CD4-positive, alpha-beta T cell treated with Interleukin-21 for 1 hour (primary cell): ENCODE data around the gene MDFI.

Experiments
- DNase-seq: peaks from one replicate; pipeline ENCODE4 v3.0.0-alpha.2; 2020

MDFI gene, protein sequence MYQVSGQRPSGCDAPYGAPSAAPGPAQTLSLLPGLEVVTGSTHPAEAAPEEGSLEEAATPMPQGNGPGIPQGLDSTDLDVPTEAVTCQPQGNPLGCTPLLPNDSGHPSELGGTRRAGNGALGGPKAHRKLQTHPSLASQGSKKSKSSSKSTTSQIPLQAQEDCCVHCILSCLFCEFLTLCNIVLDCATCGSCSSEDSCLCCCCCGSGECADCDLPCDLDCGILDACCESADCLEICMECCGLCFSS

DNA sequence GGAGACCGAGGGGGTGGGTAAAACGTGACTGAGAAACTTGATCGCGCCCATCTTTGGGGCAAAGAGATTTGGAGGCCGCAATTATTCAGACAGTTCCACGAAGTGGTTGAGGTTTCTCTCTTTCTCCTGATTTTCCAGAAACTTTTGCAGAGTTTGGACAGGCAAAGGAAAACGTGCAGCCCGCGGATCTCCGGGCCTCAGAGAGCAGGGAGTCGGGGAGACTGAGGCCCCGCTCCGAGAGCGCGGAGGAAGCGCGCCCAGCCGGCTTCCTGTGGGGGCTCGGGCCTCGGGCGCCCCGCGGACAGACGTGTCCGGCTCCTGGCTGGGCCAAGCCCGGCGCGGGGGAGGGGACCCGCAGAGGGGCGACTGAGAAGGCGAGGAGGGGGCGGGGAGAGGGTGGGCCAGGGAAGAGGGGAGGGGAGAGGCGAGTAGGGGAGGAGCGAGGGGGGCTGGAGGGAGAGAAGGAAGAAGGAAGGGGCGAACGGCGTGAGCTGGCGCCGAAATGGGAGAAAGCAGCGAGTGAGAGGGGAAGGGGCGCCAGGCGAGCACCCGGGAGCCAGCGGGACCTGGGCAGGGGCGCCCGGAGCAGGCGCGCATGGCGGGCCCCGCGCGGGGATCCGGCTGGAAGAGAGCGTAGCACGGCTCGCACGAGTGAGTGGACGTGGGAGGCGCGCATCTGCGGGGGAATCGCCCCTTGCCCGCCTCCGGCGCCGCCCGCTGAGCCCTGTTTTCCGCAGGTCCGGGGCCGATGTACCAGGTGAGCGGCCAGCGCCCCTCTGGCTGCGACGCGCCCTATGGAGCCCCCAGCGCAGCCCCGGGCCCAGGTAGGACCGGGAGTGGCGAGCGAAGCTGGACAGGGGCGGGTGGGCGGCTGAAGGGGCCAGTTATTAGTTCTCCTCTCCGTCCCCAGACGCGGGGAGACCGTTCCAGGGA, at the start of gene MDFI:
MDFI (plus strand) TSS at position 467 of the 933 bp plus-strand sequence; CDS start at position 749, 282 bp downstream.
- no peak for DNase-seq

DNA sequence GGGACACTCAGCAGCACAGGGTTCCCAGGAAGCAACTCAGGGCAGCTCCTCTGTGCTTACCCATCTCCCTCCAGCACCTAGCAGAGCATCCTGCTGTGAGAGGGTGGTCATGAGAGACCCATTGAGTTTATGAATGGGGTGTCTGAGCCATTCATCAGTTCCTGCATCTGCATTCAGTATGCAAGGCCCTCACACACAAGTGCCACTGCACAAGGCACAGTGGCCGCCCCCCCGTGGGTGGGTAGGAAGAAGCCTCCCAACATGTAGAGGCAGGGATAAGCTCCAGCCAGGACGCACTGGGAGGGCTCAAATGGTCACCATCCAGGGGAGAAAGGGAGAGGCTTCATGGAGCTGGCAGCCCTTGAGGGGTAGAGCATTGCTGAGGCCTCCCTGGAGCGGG, 49.0 kb upstream of the MDFI start:
- DNase-seq: no peak

DNA sequence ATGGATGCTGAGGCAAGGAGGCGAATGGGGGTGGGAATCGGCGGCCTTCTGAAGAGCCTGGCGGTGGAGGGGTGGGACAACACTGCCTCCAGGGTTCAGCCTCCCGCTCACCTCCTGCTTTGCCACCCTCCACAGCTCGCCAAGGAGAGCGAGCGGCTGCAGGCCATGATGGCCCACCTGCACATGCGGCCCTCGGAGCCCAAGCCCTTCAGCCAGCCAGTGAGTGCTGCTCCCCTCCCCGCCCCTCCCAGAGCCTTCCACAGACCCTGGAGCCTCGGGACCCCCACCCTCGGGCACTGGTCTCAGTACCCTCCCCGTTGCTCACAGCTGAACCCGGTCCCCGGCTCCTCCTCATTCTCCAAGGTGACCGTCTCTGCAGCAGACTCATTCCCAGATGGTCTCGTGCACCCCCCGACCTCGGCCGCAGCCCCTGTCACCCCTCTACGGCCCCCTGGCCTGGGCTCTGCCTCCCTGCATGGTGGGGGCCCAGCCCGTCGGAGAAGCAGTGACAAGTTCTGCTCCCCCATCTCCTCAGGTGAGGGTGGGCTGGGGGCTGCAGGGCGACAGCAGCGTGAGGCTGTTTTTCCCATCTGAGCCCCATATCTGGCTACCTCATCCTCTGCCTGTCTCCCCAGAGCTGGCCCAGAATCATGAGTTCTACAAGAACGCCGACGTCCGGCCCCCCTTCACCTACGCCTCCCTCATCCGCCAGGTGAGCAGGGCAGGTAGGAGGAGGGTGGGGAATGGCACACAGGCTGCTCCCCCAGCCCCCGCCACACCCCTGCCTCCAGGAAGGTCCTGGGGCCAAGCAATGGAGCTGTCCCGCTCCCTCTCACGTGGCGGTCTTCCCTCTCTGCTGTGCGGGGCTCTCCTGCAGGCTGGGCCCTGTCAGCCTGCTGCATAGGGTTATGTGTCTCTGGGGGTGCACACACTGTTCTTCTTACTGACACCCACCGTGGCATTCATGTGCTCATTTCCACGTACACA, 48.3 kb upstream of the MDFI start:
- DNase-seq: no peak

DNA sequence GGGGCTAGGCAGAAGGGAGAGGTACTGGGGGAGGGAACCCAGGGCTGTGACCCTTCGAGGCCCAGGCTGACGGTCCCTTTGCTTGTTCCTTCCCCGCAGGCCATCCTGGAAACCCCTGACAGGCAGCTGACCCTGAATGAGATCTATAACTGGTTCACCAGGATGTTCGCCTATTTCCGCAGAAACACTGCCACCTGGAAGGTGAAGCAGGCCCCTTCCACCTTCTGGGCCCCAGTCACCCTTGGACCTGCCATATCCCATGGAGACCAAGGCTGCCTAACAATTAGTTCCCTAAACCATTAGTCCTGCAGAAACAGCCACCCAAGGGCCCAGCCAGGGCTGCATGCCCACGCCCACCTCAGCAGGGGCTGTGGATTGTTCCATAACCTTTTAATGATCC, 47.1 kb upstream of the MDFI start:
- no peak for DNase-seq

DNA sequence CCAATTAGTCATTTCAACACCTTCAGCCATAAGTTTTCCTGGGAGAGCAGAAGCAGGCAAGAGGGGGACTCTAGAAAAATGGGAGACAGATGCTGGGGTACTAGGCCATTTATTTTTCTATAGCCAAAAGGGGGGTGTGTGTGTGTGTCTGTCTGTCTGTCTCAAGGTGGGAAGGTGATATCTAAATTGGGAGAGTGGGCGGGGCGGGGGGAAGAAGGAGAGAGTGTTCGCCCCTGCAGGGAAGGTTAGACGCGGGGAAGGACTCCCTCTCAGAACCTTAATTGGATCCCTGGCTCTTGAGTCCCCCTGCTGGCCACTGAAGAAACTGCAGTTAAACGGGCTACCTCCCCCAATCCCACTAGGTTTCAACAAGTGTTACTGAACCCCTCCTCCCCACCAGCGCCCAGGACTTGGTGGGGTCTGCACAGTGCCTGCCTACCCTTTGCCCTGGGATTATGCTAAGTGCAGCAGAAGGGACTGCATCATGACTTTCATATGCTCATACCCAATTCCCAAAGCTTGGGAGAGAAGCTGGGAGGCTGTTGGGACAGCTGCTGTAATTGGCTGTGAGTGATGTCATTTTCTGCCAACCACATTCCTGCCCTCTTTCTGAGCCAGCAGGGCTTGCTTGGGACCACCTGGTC, 46.3 kb upstream of the MDFI start:
- DNase-seq: peak; percentile 76

DNA sequence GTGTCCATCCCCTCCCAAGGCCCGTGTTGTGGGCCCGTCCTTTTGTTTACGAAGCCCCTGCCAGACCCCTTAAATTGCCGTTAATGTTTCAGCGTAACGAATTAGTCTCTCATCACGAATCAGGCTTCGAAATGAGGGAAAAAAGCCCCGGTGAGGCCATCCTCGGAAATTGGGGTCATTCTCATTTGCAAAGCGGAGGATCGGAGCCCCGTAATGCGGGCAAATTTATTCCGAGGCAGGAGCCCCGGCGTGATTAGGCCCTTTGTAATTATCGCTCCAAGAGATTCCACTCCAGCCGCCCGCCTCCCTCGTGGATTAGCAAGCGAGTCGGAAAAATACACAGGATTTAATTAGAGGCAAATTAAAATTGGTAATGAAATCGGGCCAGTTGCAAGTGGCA, 44.9 kb upstream of the MDFI start:
- no peak for DNase-seq

DNA sequence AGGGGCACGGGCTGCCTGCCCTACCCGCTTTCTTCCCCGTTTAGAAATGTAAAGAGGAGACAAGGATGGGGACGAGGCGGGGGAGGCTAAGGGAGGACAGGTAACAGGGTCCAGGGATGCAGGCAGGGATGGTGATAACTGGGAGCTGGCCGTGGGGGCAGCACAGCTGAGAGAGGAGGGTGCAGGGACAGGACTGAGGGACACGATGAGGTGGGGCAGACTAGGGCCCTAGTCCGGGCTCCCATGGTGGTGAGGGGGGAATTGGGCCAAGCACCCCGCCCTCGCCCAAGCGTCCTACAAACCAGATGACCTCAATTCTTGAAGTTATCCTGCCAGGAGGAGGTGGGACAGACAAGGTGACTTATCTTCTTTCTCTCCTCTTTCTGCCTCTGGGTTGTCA, 44.4 kb upstream of the MDFI start:
- no peak for DNase-seq

DNA sequence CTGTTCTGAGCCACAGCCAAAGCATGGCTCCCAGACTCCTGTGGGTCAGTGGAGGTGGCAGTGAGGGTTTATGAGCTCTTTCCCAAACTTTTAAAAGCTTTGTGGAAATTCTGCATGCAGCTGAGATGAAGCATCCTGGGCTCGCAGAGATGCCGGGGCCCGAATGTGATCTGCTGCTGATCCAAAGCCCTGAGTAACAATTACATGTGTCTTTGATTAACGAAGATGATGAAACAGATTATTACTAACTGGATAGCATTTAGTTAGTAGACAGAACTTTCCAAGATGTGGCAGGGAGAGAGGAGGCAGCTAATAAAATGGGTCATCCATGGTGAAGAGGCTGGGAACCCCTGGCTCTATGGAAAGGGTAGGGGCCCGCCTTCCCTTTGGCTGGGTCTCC, 43.9 kb upstream of the MDFI start:
- no peak for DNase-seq

DNA sequence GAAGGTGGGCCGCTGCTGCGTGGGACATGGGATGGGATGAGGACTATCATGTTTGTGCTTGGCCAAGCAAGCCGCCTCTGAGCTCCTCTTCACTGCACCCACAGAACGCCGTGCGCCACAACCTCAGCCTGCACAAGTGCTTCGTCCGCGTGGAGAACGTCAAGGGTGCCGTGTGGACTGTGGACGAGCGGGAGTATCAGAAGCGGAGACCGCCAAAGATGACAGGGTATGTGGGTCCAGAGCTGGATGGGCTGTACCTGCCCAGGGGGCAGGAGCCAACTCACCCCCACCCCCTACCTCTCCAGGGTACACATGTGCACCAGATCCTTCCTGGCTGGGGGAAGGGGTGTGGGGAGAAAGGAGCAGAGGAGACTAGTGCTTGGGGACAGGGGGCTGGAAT, 43.5 kb upstream of the MDFI start:
- no peak for DNase-seq

DNA sequence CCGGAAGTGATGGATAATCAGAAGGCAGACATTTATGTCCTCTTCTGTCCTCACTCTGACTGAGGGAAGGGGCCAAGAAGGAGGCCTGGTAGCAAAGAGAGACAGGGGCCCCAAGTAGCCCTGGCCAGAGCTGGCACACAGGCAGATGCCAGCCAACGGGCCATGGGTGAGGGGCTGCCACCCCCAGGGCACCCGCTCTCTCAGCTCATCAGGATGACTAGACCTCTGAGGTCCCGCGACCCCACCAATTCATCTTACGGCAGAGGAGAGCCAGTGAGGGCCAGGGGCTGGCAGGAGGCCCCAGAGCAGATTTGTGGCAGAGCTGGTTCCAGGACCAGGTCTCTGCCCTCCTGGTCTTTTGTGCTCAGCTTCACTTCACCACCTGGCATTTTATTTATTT, 43.1 kb upstream of the MDFI start:
- no peak for DNase-seq

DNA sequence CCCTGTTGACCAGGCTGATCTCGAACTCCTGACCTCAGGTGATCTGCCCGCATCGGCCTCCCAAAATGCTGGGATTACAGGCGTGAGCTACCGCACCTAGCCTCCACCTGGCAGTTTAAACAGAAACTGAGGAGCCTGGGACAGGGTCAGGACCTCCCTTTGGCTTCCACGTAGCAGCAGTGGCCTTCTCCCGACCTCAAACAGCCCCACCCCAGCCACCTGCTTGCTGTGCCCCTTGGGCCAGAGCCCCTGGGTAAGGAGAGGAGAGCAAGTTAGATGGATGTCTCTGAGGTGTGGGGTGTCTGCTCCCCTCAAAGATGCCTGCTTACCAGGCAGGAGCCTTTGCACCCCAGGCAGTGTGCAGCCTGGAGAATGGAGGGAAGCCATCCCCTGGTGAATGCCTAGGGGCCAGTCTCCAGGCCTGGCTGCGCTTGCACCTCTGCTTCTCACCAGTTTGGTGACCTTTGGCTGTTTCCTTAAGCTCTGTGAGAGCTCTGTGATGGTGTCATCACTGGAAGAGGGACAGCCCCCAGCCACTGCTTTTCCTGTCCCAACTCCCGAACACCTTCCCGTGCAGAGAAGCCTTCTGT, 42.1 kb upstream of the MDFI start:
- DNase-seq: no peak

DNA sequence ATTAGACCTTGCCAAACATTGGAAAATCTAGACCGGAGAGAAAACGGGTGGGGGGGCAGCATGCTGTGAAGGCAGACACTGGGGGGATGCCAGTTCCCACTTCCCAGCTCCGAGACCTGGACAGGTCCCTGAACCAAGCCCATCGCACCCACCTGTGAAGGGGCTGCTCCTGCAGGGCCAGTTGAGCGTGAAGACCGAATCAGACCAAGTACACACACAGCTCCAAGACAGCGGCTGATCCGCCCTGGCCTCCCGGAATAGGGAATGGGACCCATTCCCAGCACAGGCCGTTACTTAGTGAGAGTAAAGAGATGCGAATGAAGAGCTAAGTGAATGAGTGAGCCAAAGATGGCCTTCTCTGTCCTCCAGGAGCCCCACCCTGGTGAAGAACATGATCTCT, 41.5 kb upstream of the MDFI start:
- DNase-seq: no peak

DNA sequence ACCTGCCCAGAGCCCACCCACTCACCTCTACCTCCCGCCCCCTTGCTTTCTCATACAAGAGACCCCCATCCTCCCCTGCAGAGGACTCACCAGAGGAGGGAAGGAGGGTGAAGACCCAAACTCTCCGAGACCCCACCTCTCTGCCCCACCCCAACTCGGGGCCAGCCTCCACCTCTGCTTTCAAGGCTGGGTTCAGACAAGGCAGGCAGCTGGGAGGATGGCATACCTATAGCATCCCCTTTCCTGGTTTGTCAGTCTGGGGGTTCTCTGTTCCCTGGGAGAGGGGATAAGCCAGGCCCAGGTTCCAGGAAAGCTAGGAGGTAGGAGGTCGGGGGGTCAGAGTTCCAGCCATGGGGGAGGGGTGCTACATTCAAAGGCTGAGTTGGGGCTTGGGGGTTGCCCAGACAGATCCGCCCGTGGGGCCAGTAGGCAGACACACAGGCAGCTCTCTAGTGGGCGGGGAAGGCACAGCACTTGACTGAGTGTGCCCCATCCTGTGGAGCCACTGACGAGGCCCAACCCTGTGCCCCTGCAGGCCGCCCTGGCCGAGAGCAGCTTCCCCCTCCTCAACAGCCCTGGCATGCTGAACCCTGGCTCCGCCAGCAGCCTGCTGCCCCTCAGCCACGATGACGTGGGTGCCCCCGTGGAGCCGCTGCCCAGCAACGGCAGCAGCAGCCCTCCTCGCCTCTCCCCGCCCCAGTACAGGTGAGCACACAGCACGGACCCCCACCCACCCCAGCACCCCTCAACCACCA, 40.8 kb upstream of the MDFI start:
- no peak for DNase-seq

DNA sequence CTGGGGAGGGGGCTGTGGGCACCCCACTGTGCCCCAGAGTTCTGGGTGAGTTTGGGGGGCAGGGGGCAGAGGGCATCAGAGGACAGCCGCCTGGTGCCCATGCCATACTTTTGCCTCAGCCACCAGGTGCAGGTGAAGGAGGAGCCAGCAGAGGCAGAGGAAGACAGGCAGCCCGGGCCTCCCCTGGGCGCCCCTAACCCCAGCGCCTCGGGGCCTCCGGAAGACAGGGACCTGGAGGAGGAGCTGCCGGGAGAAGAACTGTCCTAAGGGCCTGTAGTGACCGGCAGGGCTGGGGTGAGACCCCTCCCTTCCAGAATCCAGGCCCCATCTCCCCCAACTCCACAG, 39.6 kb upstream of the MDFI start:
- no peak for DNase-seq

DNA sequence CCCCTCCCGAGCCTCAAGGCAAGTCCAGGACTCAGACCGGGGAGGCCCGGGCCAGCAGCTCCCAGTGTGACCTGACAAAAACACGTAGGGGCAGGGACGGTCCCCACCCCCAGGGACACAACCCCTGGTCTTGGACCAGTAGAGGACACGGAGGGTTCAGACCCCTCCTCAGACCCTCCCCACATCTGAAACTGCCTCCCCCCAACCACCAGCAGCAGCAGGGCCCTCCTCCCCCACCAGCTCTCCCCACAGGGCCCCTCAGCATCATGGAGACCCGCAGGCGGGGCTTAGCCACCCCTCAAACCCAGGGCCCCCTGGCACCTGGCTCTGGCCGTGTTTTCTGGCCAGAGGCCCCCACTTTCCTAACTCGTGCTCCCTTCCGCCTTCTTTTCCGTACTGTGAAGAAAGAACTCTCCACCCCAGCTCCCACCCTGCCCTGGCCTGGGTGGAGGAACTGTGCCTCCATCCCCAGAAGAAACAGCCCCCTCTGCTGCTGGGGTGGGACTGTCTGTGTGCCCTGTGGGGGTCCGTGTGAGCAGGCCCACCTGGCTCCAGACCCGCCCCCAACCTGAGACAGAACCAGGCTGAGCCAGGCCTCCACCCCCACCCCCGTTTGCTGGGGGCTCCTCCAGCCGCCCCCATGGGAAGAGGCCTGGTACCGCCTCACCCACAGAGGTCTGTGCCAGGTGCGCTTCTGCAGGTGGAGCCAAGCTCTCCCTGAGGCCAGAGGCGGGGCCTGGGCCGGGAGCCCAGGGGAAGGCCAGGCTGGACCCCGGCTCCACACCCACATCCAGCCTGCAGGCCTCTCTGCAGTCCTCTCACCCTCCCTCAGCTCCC, 39.0 kb upstream of the MDFI start:
- DNase-seq: no peak

DNA sequence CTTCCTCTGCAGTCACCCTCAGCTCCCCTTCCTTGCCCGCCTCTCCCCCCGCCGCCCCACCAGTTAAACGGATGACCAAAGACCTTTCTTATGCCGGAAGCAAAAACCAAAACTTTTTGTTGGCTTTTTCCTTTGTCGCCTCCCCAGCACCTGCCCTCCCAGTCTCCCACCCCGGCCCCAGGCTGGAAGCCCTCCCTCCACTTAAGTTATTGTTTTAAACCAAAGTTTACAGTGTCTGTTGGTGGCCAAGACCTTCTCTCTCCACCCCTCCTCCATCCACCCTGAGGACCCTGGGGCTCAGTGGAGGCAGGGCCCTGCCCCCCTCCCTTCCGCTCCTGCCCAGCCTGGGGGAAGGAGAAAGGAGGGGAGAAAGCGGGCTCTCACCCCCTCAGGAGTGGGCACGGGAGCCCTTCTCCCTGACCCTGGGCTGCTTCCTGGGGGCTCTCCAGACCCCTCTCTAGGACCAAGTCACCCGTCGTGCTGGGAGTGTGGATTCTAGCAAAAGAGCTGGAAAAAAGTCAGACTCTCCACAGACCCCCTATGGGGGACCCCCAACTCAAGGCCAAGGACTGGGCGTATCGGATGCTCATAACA, 38.3 kb upstream of the MDFI start:
- no peak for DNase-seq

DNA sequence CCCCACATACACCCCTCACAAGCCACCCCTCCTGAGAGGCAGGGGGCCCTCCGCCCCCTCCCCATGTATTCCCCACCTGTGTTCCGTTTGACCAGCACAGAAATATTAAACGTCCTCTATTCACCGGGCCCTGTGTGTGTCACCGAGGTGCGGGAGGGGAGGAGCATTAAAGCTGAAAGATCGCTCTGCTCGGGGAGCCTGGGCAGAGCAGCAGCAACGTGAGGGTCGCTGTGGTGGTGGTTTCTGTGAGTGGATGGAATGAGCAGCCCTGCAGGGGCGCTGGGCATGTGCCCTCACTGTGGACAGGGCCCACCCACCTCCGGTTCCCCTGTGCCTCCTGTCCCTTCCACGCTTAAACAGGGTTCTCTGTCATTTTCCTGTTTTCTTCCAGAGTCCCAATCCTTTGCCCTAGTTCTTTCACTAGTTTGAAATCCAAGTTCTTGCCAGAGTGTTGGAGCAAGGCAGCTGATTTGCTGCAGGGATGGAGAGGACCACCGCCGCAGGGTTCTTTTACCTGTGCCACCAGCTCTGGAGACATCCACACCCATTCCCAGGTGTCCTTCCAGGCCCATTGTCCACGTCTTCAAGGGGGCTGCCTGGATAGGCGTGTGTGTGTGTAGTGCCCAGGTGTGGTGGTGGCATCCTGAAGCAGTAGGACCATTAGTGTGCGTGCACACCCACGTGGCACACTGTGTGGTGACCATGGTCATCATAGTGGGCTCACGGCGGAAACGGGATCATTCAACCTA, 37.6 kb upstream of the MDFI start:
- DNase-seq: no peak

DNA sequence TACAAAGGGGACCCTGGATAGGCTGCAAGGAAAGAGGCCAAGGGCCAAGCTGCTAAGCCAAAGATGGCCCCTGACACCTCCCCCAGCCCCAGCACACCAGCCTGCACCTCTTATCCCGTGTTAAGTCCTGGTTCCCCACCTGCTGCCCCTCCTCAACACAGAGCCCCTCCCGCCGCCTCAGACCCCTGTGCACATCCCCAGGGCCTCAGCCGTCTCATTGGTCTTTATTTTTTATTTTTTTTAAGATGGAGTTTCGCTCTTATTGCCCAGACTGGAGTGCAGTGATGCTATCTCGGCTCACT, 37.1 kb upstream of the MDFI start:
- DNase-seq: no peak

DNA sequence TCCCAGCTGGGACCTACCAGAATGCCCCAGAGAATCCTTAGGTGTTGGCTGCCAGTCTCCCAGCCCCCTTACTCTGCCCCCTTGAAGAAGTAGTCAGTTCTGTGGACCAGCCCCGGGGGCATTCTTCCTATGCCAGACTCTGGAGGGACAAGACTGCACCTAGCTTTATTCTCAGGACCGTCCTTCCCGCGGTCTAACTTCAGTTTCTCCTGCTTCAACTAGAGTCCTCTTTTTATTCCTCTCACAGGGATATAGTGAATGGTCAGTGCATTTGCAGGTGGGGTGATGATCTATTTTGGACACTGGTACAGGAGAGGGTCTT, 35.9 kb upstream of the MDFI start:
- no peak for DNase-seq
